Cardiac muscle cell (in vitro differentiated cells and primary cell): ENCODE results near the gene TTC4. TPM values are rescaled to one million over a fixed set of nuclear protein-coding genes. Genes with fewer than 3 reads are reported as not detected.

Source experiments
- DNase-seq, 2 donors: peaks; one replicate each; pipeline versions ENCODE4 v3.0.0 to v3.0.0-alpha.2; 2010 to 2017; ENCODE audit warnings: low read depth in 1 of 2, low spot score in 1 of 2
- H3K27ac ChIP-seq: fragments of 200-600 bp; sonication (generic); 2 replicates; pipeline ENCODE4 v1.5.1; 2016
- H3K27me3 ChIP-seq: fragments of 200-600 bp; sonication (generic); 2 replicates; pipeline ENCODE4 v1.6.0; 2016; ENCODE audit warnings: control low read depth
- H3K36me3 ChIP-seq: fragments of 200-600 bp; sonication (generic); 2 replicates; pipeline ENCODE4 v1.5.1; 2016; ENCODE audit warnings: control low read depth
- H3K4me1 ChIP-seq: fragments of 200-600 bp; sonication (generic); 2 replicates; pipeline ENCODE4 v1.8.1; 2017; ENCODE audit warnings: low read depth, mild to moderate bottlenecking, mixed run types
- H3K4me3 ChIP-seq: fragments of 200-600 bp; sonication (generic); 2 replicates; pipeline ENCODE4 v1.5.1; 2016; ENCODE audit warnings: mild to moderate bottlenecking
- H3K9me3 ChIP-seq: fragments of 200-600 bp; sonication (generic); 2 replicates; pipeline ENCODE4 v1.5.1; 2017; ENCODE audit warnings: low read depth, mild to moderate bottlenecking, control low read depth
- polyA plus RNA-seq: library from polyadenylated mRNA; unstranded; fragments of >200 nt; fragmentation: Nextera tagmentation; extraction: Ambion mirVana; gene quantifications from 2 replicates; pipeline ENCODE4 v1.2.1, GENCODE V29; 2016
- total RNA-seq: library from RNA; depleted of rRNA; stranded (reverse); fragments of >200 nt; gene quantifications from 2 replicates; pipeline ENCODE4 v1.2.3, GENCODE V29; 2016
- TF ChIP-seq, protein P1 (sequence below): IDR thresholded peaks from 2 replicates; pipeline ENCODE4 v1.5.1; 2012; ENCODE audit warnings: low read depth, mild to moderate bottlenecking, low read length

TTC4 gene
- total and polyA plus RNA-seq, 2 experiments from 2014 or later, result 19.8 to 23.5 TPM

DNA sequence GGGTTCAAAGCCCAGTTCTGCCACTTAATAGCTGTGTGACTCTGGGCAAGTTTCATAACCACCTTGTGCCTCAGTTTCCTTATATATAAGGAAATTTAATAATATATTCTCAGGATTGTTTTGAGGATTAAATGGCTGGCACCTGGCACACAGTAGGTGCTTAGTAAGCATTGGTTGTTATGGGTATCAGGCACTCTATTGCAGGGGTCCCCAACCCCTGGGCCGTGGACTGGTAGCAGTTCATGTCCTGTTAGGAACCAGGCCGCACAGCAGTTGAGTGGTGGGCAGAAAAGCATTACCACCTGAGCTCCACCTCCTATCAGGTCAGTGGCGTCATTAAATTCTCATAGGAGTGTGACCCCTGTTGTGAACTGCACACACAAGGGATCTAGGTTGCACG lies 30.2 kb downstream of the TTC4 start:
- H3K4me3 ChIP-seq, result no peak overlapping the region
- DNase-seq, result no peak
- H3K36me3 ChIP-seq, result peaks cover 16% of the 10 kb centered on the region
- no peak overlapping the region for H3K27ac ChIP-seq
- H3K27me3 ChIP-seq, result peaks cover 8% of the 10 kb centered on the region
- TF ChIP-seq, protein P1, sequence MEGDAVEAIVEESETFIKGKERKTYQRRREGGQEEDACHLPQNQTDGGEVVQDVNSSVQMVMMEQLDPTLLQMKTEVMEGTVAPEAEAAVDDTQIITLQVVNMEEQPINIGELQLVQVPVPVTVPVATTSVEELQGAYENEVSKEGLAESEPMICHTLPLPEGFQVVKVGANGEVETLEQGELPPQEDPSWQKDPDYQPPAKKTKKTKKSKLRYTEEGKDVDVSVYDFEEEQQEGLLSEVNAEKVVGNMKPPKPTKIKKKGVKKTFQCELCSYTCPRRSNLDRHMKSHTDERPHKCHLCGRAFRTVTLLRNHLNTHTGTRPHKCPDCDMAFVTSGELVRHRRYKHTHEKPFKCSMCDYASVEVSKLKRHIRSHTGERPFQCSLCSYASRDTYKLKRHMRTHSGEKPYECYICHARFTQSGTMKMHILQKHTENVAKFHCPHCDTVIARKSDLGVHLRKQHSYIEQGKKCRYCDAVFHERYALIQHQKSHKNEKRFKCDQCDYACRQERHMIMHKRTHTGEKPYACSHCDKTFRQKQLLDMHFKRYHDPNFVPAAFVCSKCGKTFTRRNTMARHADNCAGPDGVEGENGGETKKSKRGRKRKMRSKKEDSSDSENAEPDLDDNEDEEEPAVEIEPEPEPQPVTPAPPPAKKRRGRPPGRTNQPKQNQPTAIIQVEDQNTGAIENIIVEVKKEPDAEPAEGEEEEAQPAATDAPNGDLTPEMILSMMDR, result no peak
- no peaks in the 10 kb centered on the region for H3K9me3 ChIP-seq
- no peaks in the 10 kb centered on the region for H3K4me1 ChIP-seq

DNA sequence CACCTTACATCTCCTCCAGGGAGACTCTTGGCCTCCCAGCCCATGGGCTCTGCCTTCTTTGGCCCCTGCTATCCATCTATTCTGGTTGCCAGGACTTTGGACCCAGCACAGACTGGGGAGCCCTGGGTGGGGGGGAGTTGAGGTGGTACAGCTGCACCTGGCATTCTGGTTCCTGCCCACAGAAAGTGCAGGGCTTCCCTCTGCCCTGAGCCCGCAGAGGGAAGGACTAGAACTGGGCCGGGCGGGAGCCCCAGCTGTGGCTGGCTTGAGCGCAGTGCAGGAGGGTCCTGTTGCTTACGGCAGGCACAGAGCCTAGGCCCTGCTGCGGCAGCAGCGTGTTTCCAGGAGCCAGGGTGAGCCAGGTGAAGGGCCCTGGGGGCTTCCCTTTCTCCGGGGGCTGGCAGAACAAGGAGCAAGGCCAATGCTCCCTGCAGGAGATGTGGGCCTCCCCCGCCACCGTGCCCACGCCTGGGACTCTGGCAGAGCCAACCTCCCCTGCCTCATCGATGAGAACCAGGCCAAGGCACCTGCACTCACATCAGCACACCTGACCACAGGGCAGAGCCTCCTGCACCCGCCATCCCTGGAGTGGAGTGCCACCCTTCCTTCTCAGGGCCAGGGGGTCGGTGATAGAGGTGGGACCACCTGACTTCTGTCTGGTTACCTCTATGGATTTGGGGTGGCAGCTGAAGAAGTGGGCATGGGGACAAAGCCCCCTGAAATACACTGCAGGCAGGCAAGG lies 32.6 kb downstream of the TTC4 start:
- peaks cover 8% of the 10 kb centered on the region for H3K27me3 ChIP-seq
- TF ChIP-seq, protein P1, result no peak
- DNase-seq, result no peak
- H3K9me3 ChIP-seq, result no peaks in the 10 kb centered on the region
- no peaks in the 10 kb centered on the region for H3K36me3 ChIP-seq
- H3K4me1 ChIP-seq, result peaks cover 10% of the 10 kb centered on the region
- no peak overlapping the region for H3K4me3 ChIP-seq
- H3K27ac ChIP-seq, result no peak overlapping the region

DNA sequence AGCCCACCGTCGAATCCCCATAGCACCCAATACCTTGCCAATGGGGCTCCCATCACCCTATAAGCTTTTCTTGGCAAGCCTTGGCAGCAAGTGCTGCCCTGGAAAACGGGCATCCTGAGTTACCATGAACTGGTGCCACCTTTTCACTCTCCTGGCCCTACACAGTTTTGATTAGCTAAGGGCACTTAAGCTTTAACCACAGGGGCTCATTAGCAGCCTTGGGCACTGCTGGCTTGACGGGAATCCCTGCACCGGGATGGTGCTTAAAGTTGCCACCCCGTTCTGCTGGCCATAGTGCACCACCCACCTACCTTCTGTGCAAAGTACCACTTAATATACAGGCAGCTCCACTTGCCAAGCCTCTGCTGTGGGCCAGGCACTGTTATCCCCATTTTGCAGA lies 34.9 kb downstream of the TTC4 start:
- Histone ChIP-seq H3K27ac (no peak overlapping the region), H3K27me3 (peaks cover 8% of the 10 kb centered on the region), H3K9me3 (no peaks in the 10 kb centered on the region), H3K4me3 (no peak overlapping the region), H3K4me1 (peaks cover 10% of the 10 kb centered on the region), H3K36me3 (no peaks in the 10 kb centered on the region)
- TF ChIP-seq, protein P1, result no peak
- DNase-seq, result no peak

DNA sequence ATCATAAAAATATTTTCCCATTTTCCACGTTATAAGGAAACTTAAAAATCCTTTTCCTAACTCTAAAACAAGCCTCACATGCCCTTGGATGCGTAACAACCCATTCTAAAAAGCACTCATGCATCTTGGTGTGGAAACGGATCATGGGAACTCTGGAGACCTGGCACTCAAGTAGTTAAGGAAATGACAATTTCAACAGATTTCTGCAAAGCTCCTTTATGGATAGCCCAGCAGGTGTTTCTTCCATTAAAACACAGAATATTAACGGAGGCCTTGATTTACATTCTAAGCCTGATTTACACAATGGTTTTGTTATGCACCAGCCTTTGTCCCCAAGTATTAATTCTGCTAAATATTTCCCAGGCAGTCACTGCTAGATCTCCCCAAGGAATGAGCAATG lies 35.8 kb downstream of the TTC4 start:
- TF ChIP-seq, protein P1, result no peak
- Histone ChIP-seq H3K27ac (no peak overlapping the region), H3K36me3 (no peaks in the 10 kb centered on the region), H3K4me1 (peaks cover 10% of the 10 kb centered on the region), H3K9me3 (no peaks in the 10 kb centered on the region), H3K4me3 (no peak overlapping the region), H3K27me3 (peaks cover 8% of the 10 kb centered on the region)
- no peak for DNase-seq

DNA sequence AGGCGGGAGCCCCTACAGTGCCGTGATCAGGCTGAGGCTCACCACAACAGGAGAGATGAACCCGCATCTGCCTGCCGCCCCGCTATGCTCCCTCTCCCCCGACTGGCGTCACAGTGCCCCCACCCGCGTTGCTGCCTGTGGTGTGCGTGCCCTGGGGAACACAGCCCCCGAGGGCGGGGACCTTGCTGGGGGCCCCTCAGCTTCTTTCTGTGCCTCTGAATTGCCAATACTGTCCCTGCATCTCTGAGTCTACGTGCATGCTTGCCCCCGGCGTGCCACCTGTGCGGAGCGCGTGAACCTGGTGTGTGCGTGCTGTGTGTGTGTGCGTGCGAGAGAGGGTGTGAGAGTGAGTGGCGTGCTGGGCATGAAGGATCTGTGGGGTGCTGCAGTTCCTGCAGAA lies 38.4 kb downstream of the TTC4 start:
- H3K4me1 ChIP-seq, result peaks cover 10% of the 10 kb centered on the region
- no peaks in the 10 kb centered on the region for H3K9me3 ChIP-seq
- H3K4me3 ChIP-seq, result no peak overlapping the region
- no peak overlapping the region for H3K27ac ChIP-seq
- no peak for DNase-seq
- H3K36me3 ChIP-seq, result peaks cover 9% of the 10 kb centered on the region
- no peaks in the 10 kb centered on the region for H3K27me3 ChIP-seq
- TF ChIP-seq, protein P1, result no peak
